IPS-20b (cell line): Measurements from ENCODE around the gene ZSCAN5C.
"Not testable (repeated sequence)": the region's sequence is repeated elsewhere in the genome, so short reads cannot be mapped to it uniquely, and the experiment has no call there.

Experiments
- H3K27ac ChIP-seq: one replicate; pipeline ENCODE4 v1.5.1; 2013; ENCODE audit warnings: low read length
- H3K27me3 ChIP-seq: 2 replicates; pipeline ENCODE4 v1.6.1; 2013; ENCODE audit warnings: mild to moderate bottlenecking, low read length, inconsistent platforms; ENCODE audit not compliant: insufficient read depth
- H3K36me3 ChIP-seq: 2 replicates; pipeline ENCODE4 v1.6.1; 2013; ENCODE audit warnings: low read depth, mild to moderate bottlenecking, inconsistent platforms, low read length, moderate library complexity; ENCODE audit not compliant: insufficient read depth
- H3K4me1 ChIP-seq: 2 replicates; pipeline ENCODE4 v1.6.1; 2013; ENCODE audit warnings: mild to moderate bottlenecking, control low read depth, inconsistent platforms, low read length, moderate library complexity; ENCODE audit not compliant: insufficient read depth
- H3K4me3 ChIP-seq: 2 replicates; pipeline ENCODE4 v1.5.1; 2013; ENCODE audit warnings: mild to moderate bottlenecking, low read length, inconsistent platforms
- H3K9ac ChIP-seq: 2 replicates; pipeline ENCODE4 v1.6.1; 2013; ENCODE audit warnings: low read depth, mild to moderate bottlenecking, inconsistent platforms, low read length, moderate library complexity
- H3K9me3 ChIP-seq: 2 replicates; pipeline ENCODE4 v1.6.1; 2013; ENCODE audit warnings: mild to moderate bottlenecking, low read depth, low read length, inconsistent platforms; ENCODE audit not compliant: insufficient read depth

The ZSCAN5C gene

GRCh38 chr19:56245121-56245740, 43.2 kb downstream of the ZSCAN5C start:
- Histone ChIP-seq H3K27ac (no peak overlapping the region), H3K4me1 (no peaks in the 10 kb centered on the region), H3K9ac (no peak overlapping the region), H3K9me3 (no peaks in the 10 kb centered on the region), H3K27me3 (no peaks in the 10 kb centered on the region), H3K36me3 (no peaks in the 10 kb centered on the region), H3K4me3 (no peak overlapping the region)

- not testable (repeated sequence) for H3K4me1 ChIP-seq, H3K9me3 ChIP-seq, H3K27me3 ChIP-seq, H3K9ac ChIP-seq, H3K36me3 ChIP-seq, H3K4me3 ChIP-seq, H3K27ac ChIP-seq
Observed at GRCh38 chr19:56245764-56246163, 43.7 kb downstream of the ZSCAN5C start.

- H3K4me3 ChIP-seq, H3K4me1 ChIP-seq, H3K27ac ChIP-seq, H3K36me3 ChIP-seq, H3K27me3 ChIP-seq, H3K9me3 ChIP-seq, H3K9ac ChIP-seq: not testable (repeated sequence)
Observed at GRCh38 chr19:56248736-56249338, 46.8 kb downstream of the ZSCAN5C start.

- H3K27ac ChIP-seq: no peak overlapping the region
- H3K4me3 ChIP-seq: no peak overlapping the region
- H3K9me3 ChIP-seq: peaks cover 7% of the 10 kb centered on the region; the same call in 1 of the 2 replicates
- H3K27me3 ChIP-seq: no peaks in the 10 kb centered on the region
- no peaks in the 10 kb centered on the region for H3K36me3 ChIP-seq
- no peaks in the 10 kb centered on the region for H3K4me1 ChIP-seq
- H3K9ac ChIP-seq: no peak overlapping the region
Observed at GRCh38 chr19:56252699-56253422, 50.8 kb downstream of the ZSCAN5C start.

GRCh38 chr19:56253737-56254136, 51.7 kb downstream of the ZSCAN5C start:
- H3K4me3 ChIP-seq: no peak overlapping the region
- H3K27me3 ChIP-seq: no peaks in the 10 kb centered on the region
- no peak overlapping the region for H3K9ac ChIP-seq
- no peaks in the 10 kb centered on the region for H3K4me1 ChIP-seq
- H3K9me3 ChIP-seq: peaks cover 7% of the 10 kb centered on the region; the same call in 1 of the 2 replicates
- H3K27ac ChIP-seq: no peak overlapping the region
- no peaks in the 10 kb centered on the region for H3K36me3 ChIP-seq

- Histone ChIP-seq H3K9me3 (no peaks in the 10 kb centered on the region), H3K9ac (no peak overlapping the region), H3K36me3 (no peaks in the 10 kb centered on the region), H3K4me3 (no peak overlapping the region), H3K27me3 (no peaks in the 10 kb centered on the region), H3K27ac (no peak overlapping the region), H3K4me1 (no peaks in the 10 kb centered on the region)
Observed at GRCh38 chr19:56258272-56258671, 56.2 kb downstream of the ZSCAN5C start.
